GM18498 (cell line): ENCODE results near the gene HPS1.

Source experiments
- ATAC-seq: cut with Tn5 transposase; IDR thresholded peaks from one replicate; pipeline ENCODE4 v1.9.1; 2021; ENCODE audit warnings: mild to moderate bottlenecking, moderate library complexity; ENCODE audit not compliant: unreplicated experiment

The HPS1 gene

DNA sequence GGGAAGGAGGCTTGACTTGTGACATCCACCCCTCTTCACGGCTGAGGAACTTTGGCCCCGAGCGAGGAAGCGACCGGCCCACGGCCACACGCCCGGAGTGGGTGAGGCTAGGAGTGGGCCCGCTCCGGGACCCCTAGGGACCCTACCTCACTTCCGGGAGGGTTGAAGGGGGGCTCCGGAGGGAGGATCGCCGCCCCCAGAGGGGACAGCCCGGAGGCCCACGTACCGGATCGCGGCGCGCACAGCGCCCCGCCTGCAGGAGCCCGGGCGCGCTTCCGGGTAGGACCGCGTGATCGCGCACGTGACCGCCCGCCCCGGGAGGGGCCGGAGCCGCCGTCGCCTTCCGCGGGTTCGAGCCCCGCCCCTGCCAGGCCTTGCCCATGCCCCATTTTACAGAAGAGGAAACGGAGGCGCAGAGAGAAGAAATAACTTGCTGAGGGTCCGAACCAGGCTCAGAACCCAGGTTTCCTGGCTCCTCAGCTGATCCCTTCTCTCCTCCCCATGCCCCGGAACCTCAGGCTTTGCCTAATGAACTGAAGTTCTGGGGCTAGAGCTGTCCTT, at the start of gene HPS1:
Gene HPS1, minus strand, starts transcription at position 275 of the 561 bp plus-strand sequence. CDS start 3,695 bp downstream, outside the sequence.
- ATAC-seq = peak; percentile 92

DNA sequence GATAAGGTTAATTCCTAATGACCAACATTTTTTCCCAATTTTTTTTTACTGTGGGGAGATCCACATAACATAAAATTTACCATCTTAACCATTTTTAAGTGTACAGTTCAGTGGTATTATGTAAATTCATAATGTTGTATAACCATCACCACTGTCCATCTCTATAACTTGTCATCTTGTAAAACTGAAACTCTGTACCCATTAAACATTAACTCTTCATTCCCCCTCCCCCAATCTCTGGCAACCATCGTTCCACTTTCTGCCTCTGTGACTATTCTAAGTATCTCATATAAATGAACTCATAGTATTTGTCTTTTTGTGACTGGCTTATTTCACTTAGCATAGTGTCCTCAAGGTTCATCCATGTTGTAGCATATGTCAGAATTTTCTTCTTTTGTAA, 46.0 kb upstream of the HPS1 start:
- no peak for ATAC-seq

DNA sequence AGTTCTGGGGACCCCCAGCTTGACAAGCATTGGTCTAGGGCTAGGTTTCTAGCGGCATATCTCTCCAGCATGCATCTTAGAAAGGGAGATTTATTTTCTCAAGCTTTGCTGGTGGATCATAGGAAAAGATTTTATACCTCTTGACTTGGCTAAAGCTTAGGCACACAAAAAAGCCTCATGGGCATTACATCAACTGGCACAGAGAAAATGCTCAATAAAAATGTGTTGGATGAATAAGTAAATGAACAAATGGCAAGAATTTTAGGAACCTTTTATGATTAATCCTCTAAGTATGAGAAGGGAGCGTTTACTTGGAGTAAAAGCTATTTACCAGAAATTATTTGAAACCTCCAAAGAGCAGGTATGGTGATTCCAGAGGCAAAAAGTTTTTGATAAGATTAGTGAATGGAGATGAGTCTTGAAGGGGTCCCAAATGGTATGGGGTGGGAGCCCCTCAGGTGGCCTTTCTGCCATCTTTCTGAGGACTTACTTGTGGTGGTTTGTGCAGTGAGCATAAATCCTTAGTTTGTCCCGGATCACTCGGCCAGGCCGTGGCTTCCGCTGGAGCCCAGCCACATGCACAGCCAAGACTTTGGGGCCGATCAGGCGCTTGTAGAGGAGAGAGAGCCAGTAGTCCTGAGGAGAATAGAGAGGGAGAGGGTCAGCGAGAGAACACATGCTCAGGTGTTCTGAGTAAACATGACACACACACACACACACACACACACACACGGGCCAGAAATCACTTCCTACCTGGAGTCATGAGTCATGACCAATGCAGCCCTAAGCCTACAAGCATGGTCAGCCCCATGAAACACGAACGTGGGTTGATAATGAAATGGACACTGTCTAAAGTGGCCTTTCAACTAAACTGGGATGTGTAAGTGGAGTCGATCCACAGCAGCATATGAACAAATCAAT, 43.1 kb upstream of the HPS1 start:
- ATAC-seq = no peak

DNA sequence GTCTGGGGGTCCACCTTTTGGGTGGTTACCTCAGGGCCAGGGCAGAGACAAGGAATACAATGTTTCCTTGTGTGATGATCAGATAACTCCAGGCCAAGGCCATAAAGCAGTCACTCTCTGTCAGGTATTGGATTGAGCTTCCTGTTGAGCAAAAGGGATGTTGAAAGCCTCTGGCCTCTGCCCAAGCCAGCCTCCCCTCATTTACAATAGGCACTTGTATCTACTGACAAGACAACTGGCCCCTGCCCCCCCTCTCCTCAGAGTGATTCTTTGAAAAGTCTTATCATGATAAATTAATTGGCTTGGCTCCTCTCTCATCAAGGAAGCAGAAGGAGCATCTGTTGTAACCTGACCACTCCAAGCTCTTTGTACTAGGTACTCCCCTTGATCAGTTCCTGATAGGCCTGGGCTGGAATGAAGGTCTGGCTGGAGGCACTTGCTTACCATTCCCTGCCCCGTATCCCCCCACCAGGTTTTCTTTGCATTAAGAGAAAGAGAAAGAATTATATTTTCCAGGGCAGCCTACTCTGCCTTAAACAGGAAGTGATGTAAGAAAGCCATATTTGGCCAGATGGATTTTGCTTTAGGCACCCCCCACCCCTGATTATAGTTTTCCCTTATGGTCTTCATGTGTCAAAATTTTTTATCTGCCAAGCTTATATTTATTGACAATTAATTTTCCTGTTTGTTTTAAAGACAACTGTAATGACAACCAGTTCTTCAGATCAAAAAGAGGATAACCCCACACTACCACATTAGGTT, 42.1 kb upstream of the HPS1 start:
- ATAC-seq = no peak

DNA sequence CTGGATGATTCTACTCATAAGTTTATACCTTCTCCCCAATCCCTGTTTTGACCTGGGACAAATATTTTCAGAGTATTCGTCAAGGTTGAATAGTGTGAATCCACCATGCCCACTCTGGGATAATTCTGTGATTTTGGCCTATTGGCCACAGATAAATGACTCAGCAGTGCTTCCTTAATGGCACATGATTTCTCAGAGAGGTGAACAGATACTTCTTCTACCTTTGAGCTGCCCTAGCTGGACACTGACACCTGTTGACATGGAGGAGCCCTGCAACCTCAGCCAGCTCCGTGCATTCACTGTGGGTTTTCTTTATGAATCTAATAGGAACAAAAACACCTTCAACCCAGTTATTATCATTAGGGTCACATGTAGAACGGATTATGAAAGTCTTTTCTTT, 40.9 kb upstream of the HPS1 start:
- no peak for ATAC-seq

DNA sequence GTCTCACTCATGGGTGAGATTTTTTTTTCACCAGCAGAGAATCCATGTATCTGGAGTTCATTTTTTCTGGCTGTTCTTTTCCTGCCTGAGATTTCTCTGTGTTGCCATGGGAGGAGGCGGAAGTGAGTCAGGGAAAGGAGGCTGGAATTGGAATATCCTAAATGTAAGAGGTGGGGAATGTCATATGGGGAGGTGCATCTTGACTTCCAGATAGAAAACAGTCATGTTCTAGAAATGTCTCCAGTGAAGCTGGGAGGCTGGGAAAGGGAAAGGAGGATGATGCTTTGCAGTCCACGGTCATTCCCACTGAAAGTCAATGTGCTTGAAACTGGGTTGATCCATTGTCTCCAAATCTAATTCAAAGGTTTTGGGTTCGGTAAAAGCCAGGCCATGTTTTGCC, 39.7 kb upstream of the HPS1 start:
- ATAC-seq = no peak

DNA sequence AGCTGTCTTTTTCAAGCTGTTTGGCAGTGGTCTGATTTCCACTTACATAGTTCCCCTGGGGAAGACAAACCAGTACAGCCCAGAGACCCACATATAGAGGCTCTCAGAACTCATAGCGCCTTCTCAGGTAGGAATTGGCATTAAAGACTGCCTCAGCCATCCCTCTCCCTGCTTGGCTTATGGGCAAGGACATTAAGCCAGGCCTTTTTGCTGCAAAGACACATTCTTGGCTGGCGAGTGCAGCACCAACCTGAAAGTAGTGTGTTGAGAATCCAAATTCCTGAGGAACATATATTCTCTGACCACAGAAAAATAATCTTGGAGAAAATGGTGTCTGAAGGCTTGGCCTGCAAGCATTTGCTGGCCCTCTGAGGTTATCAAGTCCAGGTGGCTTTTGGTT, 39.2 kb upstream of the HPS1 start:
- ATAC-seq = no peak

DNA sequence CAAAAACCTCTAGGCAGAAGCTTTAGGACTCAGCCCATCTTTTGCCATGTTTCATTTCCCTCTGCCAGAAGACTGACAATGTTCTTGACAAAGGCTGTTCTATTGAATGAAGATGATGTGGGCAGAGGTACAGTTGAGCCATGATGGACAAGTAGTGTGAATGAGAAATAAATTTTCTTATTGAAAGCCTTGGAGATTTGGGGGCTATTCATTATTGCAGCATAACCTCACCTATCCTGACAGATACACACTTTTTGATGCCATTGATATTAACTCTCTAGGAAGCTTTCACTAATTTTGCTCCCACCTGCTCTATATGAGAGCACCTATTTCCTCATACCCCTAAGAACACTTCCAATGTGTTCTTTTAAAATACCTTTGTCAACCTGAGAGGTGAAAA, 36.9 kb upstream of the HPS1 start:
- no peak for ATAC-seq

DNA sequence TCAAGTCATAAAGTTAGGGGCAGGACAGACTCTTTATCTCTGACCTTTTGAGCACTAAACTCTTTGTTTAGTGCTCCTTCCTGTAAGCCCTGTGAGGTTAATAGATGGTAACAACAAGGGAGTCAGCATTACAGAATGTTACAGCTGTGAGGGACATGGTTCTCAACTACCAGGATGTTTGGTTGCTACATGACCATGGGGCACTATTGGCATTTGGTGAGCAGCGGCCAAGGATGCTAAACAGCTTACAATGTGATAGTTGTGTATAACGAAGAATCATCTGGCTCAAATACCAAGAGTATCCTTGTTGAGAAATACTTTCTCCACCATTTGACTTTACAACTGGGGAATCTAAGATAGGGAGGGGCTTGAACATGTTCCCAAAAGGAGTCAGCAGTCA, 35.4 kb upstream of the HPS1 start:
- ATAC-seq = no peak

DNA sequence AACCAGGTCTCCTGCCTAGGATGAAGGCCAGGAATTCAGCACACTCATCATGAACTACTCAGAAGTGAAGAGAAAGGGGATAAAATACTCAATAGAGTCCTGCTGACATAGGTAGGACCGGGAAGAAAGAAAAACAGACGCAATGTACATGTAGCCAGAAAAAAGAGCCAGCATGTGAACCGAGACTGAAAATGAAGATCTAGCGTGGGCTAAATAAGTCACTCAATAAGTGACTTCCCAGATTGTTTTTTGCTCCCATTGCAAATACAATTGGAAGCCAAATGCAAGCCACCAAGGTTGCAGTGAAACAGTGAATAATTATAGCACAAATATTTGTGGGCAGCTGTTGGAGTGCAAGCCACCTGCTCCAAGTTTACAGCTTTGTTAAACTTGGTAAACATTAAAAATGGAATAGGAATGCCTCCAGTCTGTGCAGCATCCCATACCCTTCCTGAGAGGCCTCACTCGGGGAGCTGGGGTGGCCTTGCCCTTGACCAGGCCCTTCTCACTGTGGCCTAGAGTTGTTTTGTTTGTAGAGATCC, 34.7 kb upstream of the HPS1 start:
- ATAC-seq = no peak

DNA sequence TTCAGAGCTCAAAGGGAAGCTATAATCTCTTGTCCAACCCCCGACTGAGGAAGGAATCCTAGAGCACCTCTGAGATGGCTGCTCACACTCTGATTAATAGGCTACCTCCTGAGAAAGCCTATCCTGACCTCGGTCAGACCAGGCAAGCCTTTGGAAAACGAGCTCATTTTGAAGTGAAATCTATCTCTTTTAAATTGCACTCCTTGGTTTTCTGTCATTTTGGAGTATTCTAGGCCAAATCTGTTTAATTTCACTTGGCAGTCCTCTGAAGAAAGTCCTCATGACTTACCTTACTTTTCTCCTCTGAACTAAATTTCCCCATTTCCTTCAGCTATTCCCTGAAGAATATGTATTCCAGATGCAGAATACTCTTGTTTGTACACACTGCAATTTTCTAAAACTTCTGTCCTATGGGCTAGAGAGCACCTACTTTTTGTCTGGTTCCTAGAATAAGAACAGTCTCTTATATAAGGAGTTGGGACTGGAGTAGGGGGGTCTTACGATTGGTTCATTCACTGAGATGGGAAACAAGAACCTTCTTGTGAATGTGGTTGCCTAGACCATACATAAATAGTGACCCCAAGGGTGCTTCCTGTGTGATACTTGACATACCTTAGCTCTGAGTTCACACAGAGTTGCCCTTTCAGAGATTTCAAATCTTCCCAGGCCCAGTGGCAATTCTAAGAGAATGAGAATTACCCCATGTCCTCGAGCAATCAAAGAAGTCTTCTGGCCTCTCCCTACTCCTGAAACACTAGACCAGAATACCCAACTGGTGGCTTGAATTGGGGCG, 31.9 kb upstream of the HPS1 start:
- ATAC-seq = no peak

DNA sequence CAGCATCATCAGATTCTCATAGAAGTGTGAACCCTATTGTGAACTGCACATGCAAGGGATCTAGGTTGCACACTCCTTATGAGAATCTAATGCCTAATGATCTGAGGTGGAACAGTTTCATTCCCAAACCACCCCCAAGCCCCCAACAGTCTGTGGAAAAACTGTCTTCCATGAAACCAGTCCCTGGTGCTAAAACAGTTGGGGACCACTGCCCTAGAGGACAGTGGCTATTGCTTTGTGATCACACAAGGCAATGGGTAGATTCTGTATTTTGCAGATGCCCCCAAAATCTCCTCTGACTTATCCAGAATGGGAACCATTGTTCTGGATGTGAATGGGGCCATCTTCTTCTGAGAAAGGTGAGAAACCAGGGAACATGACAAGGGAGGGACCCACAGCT, 31.1 kb upstream of the HPS1 start:
- ATAC-seq = no peak

DNA sequence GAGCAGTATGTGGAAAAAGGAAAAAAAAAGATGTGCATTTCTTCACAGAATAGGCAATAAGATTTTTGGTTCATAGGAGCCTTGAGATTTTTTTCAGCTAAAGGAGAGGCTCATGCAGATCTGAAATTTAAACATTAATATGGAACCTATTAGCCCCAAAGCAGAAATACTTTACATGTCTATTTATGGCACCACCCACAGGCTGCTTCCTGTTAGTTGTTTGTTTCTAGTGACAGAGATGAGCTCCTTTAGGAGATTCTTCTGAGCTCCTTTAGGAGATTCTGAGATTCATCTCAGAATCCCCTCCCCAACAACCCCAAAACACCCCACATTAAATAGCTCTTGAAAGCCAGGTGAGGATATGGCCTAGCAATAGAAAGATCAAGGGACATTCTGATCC, 27.9 kb upstream of the HPS1 start:
- no peak for ATAC-seq

DNA sequence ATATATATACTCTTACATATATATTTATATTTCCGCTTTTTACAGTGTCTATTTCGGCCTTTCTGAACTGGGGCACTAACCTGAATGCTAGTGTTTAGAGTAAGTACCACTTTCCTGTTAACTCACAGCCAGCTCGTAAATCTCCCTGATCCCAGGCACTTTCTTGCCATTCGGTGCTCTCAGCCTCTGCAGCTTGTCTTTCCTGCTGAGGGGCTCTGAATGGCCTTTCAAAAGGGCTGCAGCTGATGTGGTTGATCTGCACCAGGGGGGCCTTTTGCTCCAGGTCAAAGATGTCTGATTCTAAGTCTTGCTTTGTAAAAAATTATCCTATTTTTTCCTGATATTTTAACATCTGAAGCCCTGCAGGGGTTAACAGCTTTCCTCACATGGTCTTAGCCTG, 25.5 kb upstream of the HPS1 start:
- ATAC-seq = no peak

DNA sequence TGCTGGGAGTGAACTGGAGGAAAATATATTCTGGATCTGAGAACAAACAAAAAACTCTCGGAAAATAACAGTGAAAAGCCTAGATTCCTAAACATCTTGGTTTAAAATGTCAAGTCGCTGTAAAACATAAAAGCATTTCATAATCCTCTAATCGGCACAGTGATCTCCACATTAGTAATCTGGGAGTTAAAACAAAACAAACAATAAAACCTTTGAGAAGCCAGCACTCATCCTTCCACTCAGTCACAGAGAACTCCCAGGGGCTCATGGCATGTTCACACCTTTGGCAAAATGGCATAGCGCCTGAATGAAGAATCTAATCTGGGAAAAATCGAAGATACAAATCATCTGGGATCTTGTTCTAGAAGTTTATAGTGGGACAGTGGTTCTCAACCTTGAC, 24.1 kb upstream of the HPS1 start:
- ATAC-seq = no peak

DNA sequence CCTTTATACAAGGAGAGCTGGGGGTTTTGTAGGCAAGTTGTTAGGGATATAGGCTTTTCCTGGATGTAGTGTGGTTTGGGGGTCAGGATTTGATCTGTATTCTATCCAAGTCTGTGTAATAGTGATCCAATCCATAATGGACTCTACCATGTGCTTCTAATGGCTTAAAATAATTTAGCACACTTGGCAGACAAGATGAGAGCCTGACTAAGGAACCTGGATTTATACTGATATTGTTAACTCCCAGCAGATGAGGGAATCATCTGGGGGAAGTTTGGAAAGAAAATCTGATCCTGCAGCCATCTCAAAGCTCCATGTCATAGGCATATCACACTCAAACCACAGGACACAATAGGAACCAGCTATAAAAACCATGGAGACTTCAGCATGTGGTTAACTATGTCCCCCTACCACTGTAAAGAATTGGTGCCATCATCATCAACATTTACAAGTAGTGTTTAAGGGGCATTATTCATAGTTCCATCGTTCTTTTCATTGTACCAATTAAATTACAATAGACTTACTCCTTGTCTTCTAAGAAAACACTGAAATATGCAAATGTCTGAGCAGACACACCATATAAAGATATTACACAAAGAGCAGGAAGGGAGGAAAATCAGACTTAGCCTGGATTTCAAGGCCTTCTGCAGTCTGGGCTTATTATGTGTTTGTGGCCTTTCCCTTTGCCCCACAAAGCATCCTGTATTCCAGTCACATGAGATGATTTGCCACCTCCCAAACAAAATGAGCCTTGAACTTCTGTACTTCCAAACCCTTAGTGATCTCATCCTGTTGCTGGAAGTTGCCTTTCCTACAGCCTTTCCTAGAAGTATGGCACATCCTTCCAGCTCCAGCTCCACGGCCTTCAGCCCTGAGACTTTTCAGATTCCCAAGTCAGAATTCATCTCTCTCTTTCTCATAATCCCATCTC, 22.5 kb upstream of the HPS1 start:
- no peak for ATAC-seq

DNA sequence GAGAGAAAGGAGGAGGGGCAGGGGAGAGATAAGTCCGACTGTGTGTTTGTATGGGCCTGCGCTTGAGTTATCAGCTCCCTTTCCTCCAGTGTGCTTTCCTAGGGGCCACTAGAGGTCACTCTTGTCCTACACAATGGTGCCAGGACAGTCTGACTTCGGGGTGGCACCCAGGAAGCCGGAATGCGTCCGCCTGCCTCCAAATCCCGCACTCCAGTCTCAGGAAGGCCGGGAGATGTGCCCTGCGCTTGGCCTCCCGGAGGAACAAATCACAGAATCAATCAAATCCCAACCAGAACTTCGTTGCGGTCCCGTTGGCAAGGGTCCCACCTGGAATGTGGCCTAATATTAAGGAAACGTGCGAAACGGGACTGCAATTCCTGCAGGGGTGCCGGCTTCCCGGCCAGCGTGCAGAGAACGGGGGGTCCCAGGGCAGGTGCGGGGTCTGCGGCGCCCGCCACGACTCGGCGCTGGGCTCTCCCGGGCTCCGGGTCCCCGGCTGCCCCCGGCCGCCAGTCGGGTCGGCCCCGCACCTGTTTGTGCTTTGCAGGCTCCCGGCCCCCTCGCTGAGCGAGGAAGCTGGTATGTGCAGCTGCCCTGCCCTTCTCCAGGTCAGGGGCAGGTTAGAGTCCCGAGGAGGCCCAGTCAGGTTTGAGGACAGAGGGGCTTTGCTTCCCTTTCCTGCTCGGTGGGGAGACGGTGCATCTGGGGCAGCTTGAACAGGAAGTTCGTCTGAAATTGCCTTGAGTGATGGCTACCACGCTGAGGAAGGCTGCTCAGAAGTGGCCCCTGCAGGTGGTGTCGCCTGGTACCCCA, 21.0 kb upstream of the HPS1 start:
- peak; percentile 97 for ATAC-seq

DNA sequence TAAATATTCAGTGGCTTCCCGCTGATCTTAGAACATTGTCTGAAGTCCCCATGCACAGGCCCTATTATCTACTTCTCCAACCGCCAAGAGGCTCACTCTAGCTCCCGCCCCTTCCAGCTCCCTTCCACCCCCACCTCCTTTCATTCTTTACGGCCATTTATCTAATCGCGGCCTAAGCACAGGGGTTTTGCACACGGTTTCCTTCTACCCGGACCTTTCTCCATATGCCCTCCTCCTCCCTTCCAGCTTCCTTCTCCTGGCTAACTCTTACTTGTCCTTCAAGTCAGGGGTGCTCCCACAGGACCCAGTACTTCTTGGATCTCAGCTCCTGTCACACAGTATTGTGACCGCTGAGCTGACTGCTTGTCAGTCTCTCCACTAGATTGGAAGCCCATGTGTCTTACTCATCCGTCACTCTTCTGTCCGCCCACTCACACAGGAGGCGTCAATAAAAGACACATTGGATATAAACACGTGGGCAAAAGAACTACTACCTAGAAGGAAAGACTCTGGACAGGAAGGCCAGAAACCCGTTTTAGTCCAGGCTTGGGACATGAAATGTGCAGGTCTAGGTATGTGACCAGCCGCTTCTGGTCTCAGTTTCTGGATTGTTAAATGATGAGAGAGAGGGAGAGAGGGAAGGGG, 20.2 kb upstream of the HPS1 start:
- no peak for ATAC-seq
